Tibial artery (tissue), 4 donors: ENCODE results near the gene PTBP1.
"Not testable (repeated sequence)": the region's sequence is repeated elsewhere in the genome, so short reads cannot be mapped to it uniquely, and the experiment has no call there.

ENCODE experiments used
- DNase-seq, 2 donors: peaks; one replicate each; pipeline ENCODE4 v3.0.0-alpha.2; 2019
- H3K27ac ChIP-seq, 2 donors: fragments of 200-600 bp; sonication (generic) in 1 of 2; 1 replicate in 1 of 2; 2 replicates in 1 of 2; pipeline ENCODE4 v1.5.1; 2018 to 2019; ENCODE audit warnings: mild to moderate bottlenecking in 1 of 2
- H3K27me3 ChIP-seq, 2 donors: fragments of 200-600 bp; sonication (generic) in 1 of 2; one replicate each; pipeline versions ENCODE4 v1.5.1 to v1.6.0; 2016 to 2019
- H3K36me3 ChIP-seq, 3 donors: fragments of 200-600 bp; sonication (generic) in 2 of 3; one replicate each; pipeline ENCODE4 v1.5.1; 2016 to 2019; ENCODE audit warnings: mild to moderate bottlenecking in 2 of 3
- H3K4me1 ChIP-seq, 4 donors: fragments of 200-600 bp; sonication (generic) in 2 of 4; 1 replicate in 3 of 4; 2 replicates in 1 of 4; pipeline ENCODE4 v1.5.1; 2016 to 2019
- H3K4me3 ChIP-seq, 2 donors: fragments of 200-600 bp; sonication (generic) in 1 of 2; 1 replicate in 1 of 2; 2 replicates in 1 of 2; pipeline ENCODE4 v1.5.1; 2018 to 2019; ENCODE audit warnings: mild to moderate bottlenecking in 2 of 2
- H3K9me3 ChIP-seq, 3 donors: fragments of 200-600 bp; sonication (generic) in 1 of 3; one replicate each; pipeline ENCODE4 v1.5.1; 2016 to 2019
- intact Hi-C: fragments of 100-400 bp; cut with DNase I; formaldehyde crosslinking; loops from one replicate; pipeline ENCODE4 v1.15.0; 2023; ENCODE audit warnings: low total_unique reads
- TF ChIP-seq, protein P1 (sequence below), 2 experiments: fragments of 200-600 bp in 1 of 2; fragments of 450-650 bp in 1 of 2; IDR thresholded peaks; one replicate each; pipeline ENCODE4 v1.5.1; 2017 to 2019; ENCODE audit warnings: antibody characterized with exemption in 2 of 2, mild to moderate bottlenecking in 1 of 2, moderate library complexity in 1 of 2

The PTBP1 gene

GRCh38 chr19:835210-835810 is 38.1 kb downstream of the PTBP1 start:
- Histone ChIP-seq H3K27ac (no peak overlapping the region), H3K4me3 (no peak overlapping the region), H3K4me1 (peaks cover 0 to 4% (median 0%) of the 10 kb centered on the region in 4 donors), H3K36me3 (no peaks in the 10 kb centered on the region), H3K27me3 (peaks cover 0 to 72% of the 10 kb centered on the region in 2 donors), H3K9me3 (no peaks in the 10 kb centered on the region)
- intact Hi-C loops = no loop called here
- TF ChIP-seq, protein P1, sequence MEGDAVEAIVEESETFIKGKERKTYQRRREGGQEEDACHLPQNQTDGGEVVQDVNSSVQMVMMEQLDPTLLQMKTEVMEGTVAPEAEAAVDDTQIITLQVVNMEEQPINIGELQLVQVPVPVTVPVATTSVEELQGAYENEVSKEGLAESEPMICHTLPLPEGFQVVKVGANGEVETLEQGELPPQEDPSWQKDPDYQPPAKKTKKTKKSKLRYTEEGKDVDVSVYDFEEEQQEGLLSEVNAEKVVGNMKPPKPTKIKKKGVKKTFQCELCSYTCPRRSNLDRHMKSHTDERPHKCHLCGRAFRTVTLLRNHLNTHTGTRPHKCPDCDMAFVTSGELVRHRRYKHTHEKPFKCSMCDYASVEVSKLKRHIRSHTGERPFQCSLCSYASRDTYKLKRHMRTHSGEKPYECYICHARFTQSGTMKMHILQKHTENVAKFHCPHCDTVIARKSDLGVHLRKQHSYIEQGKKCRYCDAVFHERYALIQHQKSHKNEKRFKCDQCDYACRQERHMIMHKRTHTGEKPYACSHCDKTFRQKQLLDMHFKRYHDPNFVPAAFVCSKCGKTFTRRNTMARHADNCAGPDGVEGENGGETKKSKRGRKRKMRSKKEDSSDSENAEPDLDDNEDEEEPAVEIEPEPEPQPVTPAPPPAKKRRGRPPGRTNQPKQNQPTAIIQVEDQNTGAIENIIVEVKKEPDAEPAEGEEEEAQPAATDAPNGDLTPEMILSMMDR (IDR thresholded peaks at IDR 0.05) = no peak
- no peak for DNase-seq

DNA sequence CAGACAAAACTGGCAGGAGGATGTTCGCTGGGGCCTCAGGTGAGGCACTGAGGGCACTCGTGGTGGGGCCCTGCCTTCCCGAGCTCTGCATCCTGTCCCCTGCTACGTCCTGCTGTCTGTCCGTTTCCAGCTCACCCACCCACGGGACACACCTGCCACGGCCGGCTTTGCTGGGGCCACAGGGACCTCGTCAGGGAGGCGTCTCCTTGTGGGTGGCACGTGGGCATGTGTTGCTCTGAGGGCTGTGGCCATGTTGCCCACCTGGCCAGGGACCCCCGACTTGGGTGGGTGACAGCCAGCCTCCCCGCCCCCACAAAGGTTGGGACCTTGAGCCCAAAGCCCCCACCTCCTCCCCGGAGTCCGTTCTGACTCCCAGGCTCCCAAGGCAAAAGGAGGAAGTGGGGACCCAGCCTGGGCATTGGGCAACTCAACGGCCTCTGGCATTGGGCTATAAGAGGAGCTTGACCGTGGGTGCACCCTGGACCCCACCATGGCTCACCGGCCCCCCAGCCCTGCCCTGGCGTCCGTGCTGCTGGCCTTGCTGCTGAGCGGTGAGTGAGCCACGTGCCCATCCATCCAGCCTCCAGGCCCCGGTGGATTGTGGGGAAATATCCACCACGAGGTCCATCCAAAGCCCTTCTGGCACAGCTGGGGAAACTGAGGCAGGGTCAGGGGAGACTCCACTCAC is 43.4 kb downstream of the PTBP1 start, which contains the start of gene PRTN3:
PRTN3 (plus strand) TSS at position 481 of the 688 bp plus-strand sequence; CDS start at position 491, 10 bp downstream.
- H3K36me3 ChIP-seq = no peaks in the 10 kb centered on the region
- no peak for DNase-seq
- TF ChIP-seq, protein P1 (IDR thresholded peaks at IDR 0.05) = no peak
- H3K27me3 ChIP-seq = peaks cover 0 to 77% of the 10 kb centered on the region in 2 donors
- intact Hi-C loops = no loop called here
- peaks cover 0 to 14% (median 13%) of the 10 kb centered on the region in 4 donors for H3K4me1 ChIP-seq
- no peaks in the 10 kb centered on the region for H3K9me3 ChIP-seq
- no peak within 1 kb of the TSS for H3K27ac ChIP-seq
- H3K4me3 ChIP-seq = no peak within 1 kb of the TSS

- intact Hi-C loops, DNase-seq, H3K27ac ChIP-seq, H3K9me3 ChIP-seq, H3K36me3 ChIP-seq, H3K4me3 ChIP-seq: not testable (repeated sequence)
- Histone ChIP-seq H3K4me1 (peaks cover 0 to 18% (median 14%) of the 10 kb centered on the region in 4 donors), H3K27me3 (peaks cover 0 to 85% of the 10 kb centered on the region in 2 donors)
These were observed 45.5 kb downstream of the PTBP1 start for GRCh38 chr19:842802-843179.

GRCh38 chr19:843180-843835 is 46.1 kb downstream of the PTBP1 start:
- H3K36me3 ChIP-seq = no peaks in the 10 kb centered on the region
- H3K4me3 ChIP-seq = peak overlapping the region in 1 of 2 donors; percentile 8
- DNase-seq = no peak
- TF ChIP-seq, protein P1 (IDR thresholded peaks at IDR 0.05) = no peak
- intact Hi-C loops = no loop called here
- H3K9me3 ChIP-seq = no peaks in the 10 kb centered on the region
- H3K27ac ChIP-seq = no peak overlapping the region
- H3K4me1 ChIP-seq = peaks cover 0 to 20% (median 16%) of the 10 kb centered on the region in 4 donors
- H3K27me3 ChIP-seq = peaks cover 0 to 89% of the 10 kb centered on the region in 2 donors

GRCh38 chr19:843836-844545 is 46.7 kb downstream of the PTBP1 start:
- DNase-seq = no peak
- Histone ChIP-seq H3K9me3 (no peaks in the 10 kb centered on the region), H3K27me3 (peaks cover 0 to 87% of the 10 kb centered on the region in 2 donors), H3K4me1 (peaks cover 0 to 20% (median 16%) of the 10 kb centered on the region in 4 donors), H3K36me3 (no peaks in the 10 kb centered on the region), H3K4me3 (peak overlapping the region in 1 of 2 donors; percentile 8), H3K27ac (no peak overlapping the region)
- TF ChIP-seq, protein P1 (IDR thresholded peaks at IDR 0.05) = no peak
- intact Hi-C loops = no loop called here
